Measurements from ENCODE around the gene NKAPL.

The NKAPL gene

GRCh38 chr6:28258877-28259777, at the start of gene NKAPL:
Gene NKAPL, plus strand, starts transcription at chr6:28259297. Its CDS starts 75 bp downstream, at chr6:28259372.
- Histone ChIP-seq H3K27ac (ENCODE audit: low read length) (no peak within 1 kb of the TSS), H3K27me3 (ENCODE audit: low read depth, low read length) (no peaks in the 10 kb centered on the region), H3K36me3 (replicated peaks; ENCODE audit: low read depth, low read length) (no peaks in the 10 kb centered on the region), H3K9ac (ENCODE audit: low read length) (no peak within 1 kb of the TSS), H3K79me2 (ENCODE audit: low read length) (no peaks in the 10 kb centered on the region), H3K4me2 (ENCODE audit: low read length) (no peak within 1 kb of the TSS), H3K4me3 (ENCODE audit: low read length) (no peak within 1 kb of the TSS), H3K4me1 (ENCODE audit: low read length) (no peaks in the 10 kb centered on the region), H3K9me3 (ENCODE audit: insufficient read depth, low read length) (no peaks in the 10 kb centered on the region), H4K20me1 (ENCODE audit: insufficient read depth, low read length) (no peaks in the 10 kb centered on the region), H2AFZ (ENCODE audit: low read depth, low read length) (no peak within 1 kb of the TSS)
- no peak for TF ChIP-seq CTCF (IDR thresholded peaks at IDR 0.05; ENCODE audit: low read depth, low read length)
- TF ChIP-seq EZH2phosphoT487 (IDR thresholded peaks at IDR 0.05; ENCODE audit: low read depth): no peak

GRCh38 chr6:28209753-28210535, 49.2 kb upstream of the NKAPL start:
- Histone ChIP-seq H3K4me1 (ENCODE audit: low read length) (peaks cover 14% of the 10 kb centered on the region), H3K27ac (ENCODE audit: low read length) (no peak overlapping the region), H3K27me3 (ENCODE audit: low read depth, low read length) (no peaks in the 10 kb centered on the region), H3K9ac (ENCODE audit: low read length) (no peak overlapping the region), H3K9me3 (ENCODE audit: insufficient read depth, low read length) (no peaks in the 10 kb centered on the region), H4K20me1 (ENCODE audit: insufficient read depth, low read length) (no peaks in the 10 kb centered on the region), H3K4me2 (ENCODE audit: low read length) (no peak overlapping the region), H2AFZ (ENCODE audit: low read depth, low read length) (no peak overlapping the region), H3K79me2 (ENCODE audit: low read length) (no peaks in the 10 kb centered on the region), H3K4me3 (ENCODE audit: low read length) (no peak overlapping the region), H3K36me3 (replicated peaks; ENCODE audit: low read depth, low read length) (no peaks in the 10 kb centered on the region)
- TF ChIP-seq CTCF (IDR thresholded peaks at IDR 0.05; ENCODE audit: low read depth, low read length) (no peak), EZH2phosphoT487 (IDR thresholded peaks at IDR 0.05; ENCODE audit: low read depth) (no peak)

GRCh38 chr6:28211840-28212509, 47.1 kb upstream of the NKAPL start:
- Histone ChIP-seq H3K4me3 (ENCODE audit: low read length) (peak overlapping the region; percentile 85), H3K27me3 (ENCODE audit: low read depth, low read length) (no peaks in the 10 kb centered on the region), H2AFZ (ENCODE audit: low read depth, low read length) (peak overlapping the region; percentile 90), H4K20me1 (ENCODE audit: insufficient read depth, low read length) (no peaks in the 10 kb centered on the region), H3K9me3 (ENCODE audit: insufficient read depth, low read length) (no peaks in the 10 kb centered on the region), H3K4me1 (ENCODE audit: low read length) (peaks cover 14% of the 10 kb centered on the region), H3K79me2 (ENCODE audit: low read length) (no peaks in the 10 kb centered on the region), H3K27ac (ENCODE audit: low read length) (peak overlapping the region; percentile 49), H3K9ac (ENCODE audit: low read length) (peak overlapping the region; percentile 66), H3K36me3 (replicated peaks; ENCODE audit: low read depth, low read length) (no peaks in the 10 kb centered on the region), H3K4me2 (ENCODE audit: low read length) (peak overlapping the region; percentile 60)
- no peak for TF ChIP-seq EZH2phosphoT487 (IDR thresholded peaks at IDR 0.05; ENCODE audit: low read depth)
- no peak for TF ChIP-seq CTCF (IDR thresholded peaks at IDR 0.05; ENCODE audit: low read depth, low read length)
